Neural cell (in vitro differentiated cells): ENCODE results near the gene IFT52. TPM values are rescaled to one million over a fixed set of nuclear protein-coding genes. Genes with fewer than 3 reads are reported as not detected.

Experiments used
- H2AFZ ChIP-seq: fragments of 200-600, 300-800 bp; sonication (generic), shearing (Covaris generic); 2 replicates; pipeline ENCODE4 v1.6.0; 2014; ENCODE audit warnings: low read depth, mild to moderate bottlenecking, antibody characterized with exemption, low read length, moderate library complexity
- H3F3A ChIP-seq: fragments of 200-600 bp; shearing (Covaris generic); 2 replicates; pipeline ENCODE4 v1.6.1; 2016; ENCODE audit warnings: mild to moderate bottlenecking, moderate library complexity, mixed read lengths, antibody characterized with exemption, low read length; ENCODE audit not compliant: insufficient read depth, poor library complexity, severe bottlenecking
- H3K27ac ChIP-seq: fragments of 200-600, 300-800 bp; sonication (generic), shearing (Covaris generic); 2 replicates; pipeline ENCODE4 v1.5.1; 2014; ENCODE audit warnings: mild to moderate bottlenecking, low read length, moderate library complexity
- H3K27me3 ChIP-seq: fragments of 300-800, 200-600 bp; sonication (generic), shearing (Covaris generic); 2 replicates; pipeline ENCODE4 v1.6.0; 2014; ENCODE audit warnings: mild to moderate bottlenecking, low read depth, low read length, moderate library complexity; ENCODE audit not compliant: insufficient read depth
- H3K36me3 ChIP-seq: fragments of 300-800, 200-600 bp; sonication (generic), shearing (Covaris generic); 2 replicates; pipeline ENCODE4 v1.5.1; 2014; ENCODE audit warnings: mild to moderate bottlenecking, antibody characterized with exemption, low read length, moderate library complexity; ENCODE audit not compliant: insufficient read depth
- H3K4me2 ChIP-seq: fragments of 300-800, 200-600 bp; sonication (generic), shearing (Covaris generic); 2 replicates; pipeline ENCODE4 v1.6.0; 2014; ENCODE audit warnings: mild to moderate bottlenecking, low read length
- H3K4me3 ChIP-seq: fragments of 300-800, 200-600 bp; sonication (generic), shearing (Covaris generic); 2 replicates; pipeline ENCODE4 v1.5.1; 2014; ENCODE audit warnings: mild to moderate bottlenecking, low read length, moderate library complexity
- H3K79me2 ChIP-seq: fragments of 200-600 bp; shearing (Covaris generic); replicated peaks from 2 replicates; pipeline ENCODE4 v1.6.0; 2014; ENCODE audit warnings: mild to moderate bottlenecking, low read length, moderate library complexity; ENCODE audit not compliant: insufficient read depth
- H3K9ac ChIP-seq: fragments of 300-800, 200-600 bp; sonication (generic), shearing (Covaris generic); 2 replicates; pipeline ENCODE4 v1.6.1; 2016; ENCODE audit warnings: mild to moderate bottlenecking, low read length, mixed read lengths
- H3K9me2 ChIP-seq: fragments of 200-600 bp; shearing (Covaris generic); 2 replicates; pipeline ENCODE4 v1.6.1; 2016; ENCODE audit warnings: mild to moderate bottlenecking, low read length, mixed read lengths; ENCODE audit not compliant: insufficient read depth
- H3K9me3 ChIP-seq: fragments of 200-600, 300-800 bp; sonication (generic), shearing (Covaris generic); 2 replicates; pipeline ENCODE4 v1.6.1; 2016; ENCODE audit warnings: mild to moderate bottlenecking, mixed run types, low read length, moderate library complexity, mixed read lengths
- H4K20me1 ChIP-seq: fragments of 200-600 bp; shearing (Covaris generic); 2 replicates; pipeline ENCODE4 v1.6.1; 2016; ENCODE audit warnings: mild to moderate bottlenecking, mixed run types; ENCODE audit not compliant: insufficient read depth
- EP300 ChIP-seq: fragments of 450-650 bp; conservative IDR thresholded peaks from 2 replicates; pipeline ENCODE4 v1.6.1; 2014; ENCODE audit warnings: antibody characterized with exemption, mild to moderate bottlenecking, moderate library complexity; ENCODE audit not compliant: poor library complexity, severe bottlenecking
- EZH2 ChIP-seq: fragments of 200-600, 300-800 bp; shearing (Covaris generic), sonication (generic); IDR thresholded peaks from 2 replicates; pipeline ENCODE4 v1.6.1; 2014; ENCODE audit warnings: antibody characterized with exemption, low read length, borderline replicate concordance, mild to moderate bottlenecking; ENCODE audit not compliant: insufficient read depth, poor library complexity, severe bottlenecking
- MXI1 ChIP-seq: fragments of 450-650 bp; conservative IDR thresholded peaks from 2 replicates; pipeline ENCODE4 v1.6.1; 2014; ENCODE audit warnings: antibody characterized with exemption, mild to moderate bottlenecking; ENCODE audit not compliant: poor library complexity, severe bottlenecking
- POLR2AphosphoS5 ChIP-seq: IDR thresholded peaks from 2 replicates; pipeline ENCODE4 v1.6.1; 2012
- RAD21 ChIP-seq: fragments of 450-650 bp; conservative IDR thresholded peaks from 2 replicates; pipeline ENCODE4 v1.6.1; 2014; ENCODE audit warnings: antibody characterized with exemption, mild to moderate bottlenecking, moderate library complexity
- SMC3 ChIP-seq: fragments of 450-650 bp; conservative IDR thresholded peaks from 2 replicates; pipeline ENCODE4 v1.6.1; 2014; ENCODE audit warnings: antibody characterized with exemption, mild to moderate bottlenecking, moderate library complexity; ENCODE audit not compliant: poor library complexity
- TAF1 ChIP-seq: IDR thresholded peaks from 2 replicates; pipeline ENCODE4 v1.6.1; 2012; ENCODE audit warnings: low read depth
- polyA plus RNA-seq: library from polyadenylated mRNA; depleted of rRNA; stranded (reverse); fragments of >200 nt; gene quantifications from 2 replicates; pipeline ENCODE4 v1.2.3, GENCODE V29; 2014
- TF ChIP-seq, protein P1 (sequence below): IDR thresholded peaks from 2 replicates; pipeline ENCODE4 v1.6.1; 2012; ENCODE audit warnings: borderline replicate concordance
- TF ChIP-seq, protein P2 (sequence below): fragments of 450-650 bp; IDR thresholded peaks from 2 replicates; pipeline ENCODE4 v1.5.1; 2014; ENCODE audit warnings: antibody characterized with exemption, mild to moderate bottlenecking, moderate library complexity; ENCODE audit not compliant: poor library complexity, severe bottlenecking

The IFT52 gene
- polyA plus RNA-seq, 1 donor from 2014 or later = 144 TPM

DNA sequence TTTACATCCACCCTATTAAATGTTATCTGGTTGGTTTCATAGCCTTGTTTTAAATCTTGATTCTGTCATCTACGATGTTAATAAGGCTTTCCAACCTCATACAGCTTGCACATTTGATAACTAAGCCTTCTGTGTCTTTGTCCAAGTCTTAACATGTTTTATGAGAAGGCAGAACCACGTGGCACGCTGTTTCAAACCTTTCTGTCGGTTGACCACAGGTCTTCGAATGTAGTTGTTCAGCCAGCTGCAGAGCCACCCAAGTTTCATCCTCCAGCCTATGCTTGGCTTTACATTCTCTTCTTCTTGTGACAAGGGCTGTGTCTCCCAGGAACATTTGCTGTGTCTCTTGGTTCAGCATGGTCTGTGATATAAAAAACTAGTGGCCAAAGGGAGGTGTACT, 47.6 kb upstream of the IFT52 start:
- H3K36me3 ChIP-seq = peaks cover 3% of the 10 kb centered on the region
- no peaks in the 10 kb centered on the region for H3K9me3 ChIP-seq
- TF ChIP-seq TAF1 (no peak), EZH2 (no peak), RAD21 (no peak), MXI1 (no peak), SMC3 (no peak), POLR2AphosphoS5 (no peak)
- TF ChIP-seq, protein P1, sequence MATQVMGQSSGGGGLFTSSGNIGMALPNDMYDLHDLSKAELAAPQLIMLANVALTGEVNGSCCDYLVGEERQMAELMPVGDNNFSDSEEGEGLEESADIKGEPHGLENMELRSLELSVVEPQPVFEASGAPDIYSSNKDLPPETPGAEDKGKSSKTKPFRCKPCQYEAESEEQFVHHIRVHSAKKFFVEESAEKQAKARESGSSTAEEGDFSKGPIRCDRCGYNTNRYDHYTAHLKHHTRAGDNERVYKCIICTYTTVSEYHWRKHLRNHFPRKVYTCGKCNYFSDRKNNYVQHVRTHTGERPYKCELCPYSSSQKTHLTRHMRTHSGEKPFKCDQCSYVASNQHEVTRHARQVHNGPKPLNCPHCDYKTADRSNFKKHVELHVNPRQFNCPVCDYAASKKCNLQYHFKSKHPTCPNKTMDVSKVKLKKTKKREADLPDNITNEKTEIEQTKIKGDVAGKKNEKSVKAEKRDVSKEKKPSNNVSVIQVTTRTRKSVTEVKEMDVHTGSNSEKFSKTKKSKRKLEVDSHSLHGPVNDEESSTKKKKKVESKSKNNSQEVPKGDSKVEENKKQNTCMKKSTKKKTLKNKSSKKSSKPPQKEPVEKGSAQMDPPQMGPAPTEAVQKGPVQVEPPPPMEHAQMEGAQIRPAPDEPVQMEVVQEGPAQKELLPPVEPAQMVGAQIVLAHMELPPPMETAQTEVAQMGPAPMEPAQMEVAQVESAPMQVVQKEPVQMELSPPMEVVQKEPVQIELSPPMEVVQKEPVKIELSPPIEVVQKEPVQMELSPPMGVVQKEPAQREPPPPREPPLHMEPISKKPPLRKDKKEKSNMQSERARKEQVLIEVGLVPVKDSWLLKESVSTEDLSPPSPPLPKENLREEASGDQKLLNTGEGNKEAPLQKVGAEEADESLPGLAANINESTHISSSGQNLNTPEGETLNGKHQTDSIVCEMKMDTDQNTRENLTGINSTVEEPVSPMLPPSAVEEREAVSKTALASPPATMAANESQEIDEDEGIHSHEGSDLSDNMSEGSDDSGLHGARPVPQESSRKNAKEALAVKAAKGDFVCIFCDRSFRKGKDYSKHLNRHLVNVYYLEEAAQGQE = no peak
- TF ChIP-seq, protein P2, sequence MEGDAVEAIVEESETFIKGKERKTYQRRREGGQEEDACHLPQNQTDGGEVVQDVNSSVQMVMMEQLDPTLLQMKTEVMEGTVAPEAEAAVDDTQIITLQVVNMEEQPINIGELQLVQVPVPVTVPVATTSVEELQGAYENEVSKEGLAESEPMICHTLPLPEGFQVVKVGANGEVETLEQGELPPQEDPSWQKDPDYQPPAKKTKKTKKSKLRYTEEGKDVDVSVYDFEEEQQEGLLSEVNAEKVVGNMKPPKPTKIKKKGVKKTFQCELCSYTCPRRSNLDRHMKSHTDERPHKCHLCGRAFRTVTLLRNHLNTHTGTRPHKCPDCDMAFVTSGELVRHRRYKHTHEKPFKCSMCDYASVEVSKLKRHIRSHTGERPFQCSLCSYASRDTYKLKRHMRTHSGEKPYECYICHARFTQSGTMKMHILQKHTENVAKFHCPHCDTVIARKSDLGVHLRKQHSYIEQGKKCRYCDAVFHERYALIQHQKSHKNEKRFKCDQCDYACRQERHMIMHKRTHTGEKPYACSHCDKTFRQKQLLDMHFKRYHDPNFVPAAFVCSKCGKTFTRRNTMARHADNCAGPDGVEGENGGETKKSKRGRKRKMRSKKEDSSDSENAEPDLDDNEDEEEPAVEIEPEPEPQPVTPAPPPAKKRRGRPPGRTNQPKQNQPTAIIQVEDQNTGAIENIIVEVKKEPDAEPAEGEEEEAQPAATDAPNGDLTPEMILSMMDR = no peak
- H3K4me2 ChIP-seq = no peak overlapping the region
- no peak overlapping the region for H3K9ac ChIP-seq
- no peak overlapping the region for H3K4me3 ChIP-seq
- H3F3A ChIP-seq = no peaks in the 10 kb centered on the region
- no peak overlapping the region for H3K27ac ChIP-seq
- no peak overlapping the region for H2AFZ ChIP-seq
- H3K27me3 ChIP-seq = no peaks in the 10 kb centered on the region
- H4K20me1 ChIP-seq = no peaks in the 10 kb centered on the region
- H3K79me2 ChIP-seq = no peaks in the 10 kb centered on the region
- no peaks in the 10 kb centered on the region for H3K9me2 ChIP-seq

GRCh38 chr20:43544501-43544900, 46.2 kb upstream of the IFT52 start:
- H3K9ac ChIP-seq = no peak overlapping the region
- no peak overlapping the region for H2AFZ ChIP-seq
- no peaks in the 10 kb centered on the region for H4K20me1 ChIP-seq
- H3K36me3 ChIP-seq = peaks cover 5% of the 10 kb centered on the region
- no peaks in the 10 kb centered on the region for H3K27me3 ChIP-seq
- H3F3A ChIP-seq = no peaks in the 10 kb centered on the region
- H3K79me2 ChIP-seq = no peaks in the 10 kb centered on the region
- no peaks in the 10 kb centered on the region for H3K9me3 ChIP-seq
- no peak overlapping the region for H3K4me3 ChIP-seq
- no peaks in the 10 kb centered on the region for H3K9me2 ChIP-seq
- TF ChIP-seq EP300 (no peak), EZH2 (no peak), RAD21 (no peak)
- TF ChIP-seq, protein P2 = no peak
- H3K27ac ChIP-seq = no peak overlapping the region
- H3K4me2 ChIP-seq = no peak overlapping the region
